SK-N-SH (cell line): Measurements from ENCODE around the gene PES1. TPM values are rescaled to one million over a fixed set of nuclear protein-coding genes. Genes with fewer than 3 reads are reported as not detected.

Source experiments
- CTCF ChIA-PET: fragments of 300-600, 350-600 bp; formaldehyde crosslinking; extraction: SDS; loops from one replicate; lab custom pipeline; 2021; lab: Yijun Ruan, JAX
- POLR2A ChIA-PET: fragments of 350-600 bp; sonication (Branson Sonifier 250); formaldehyde crosslinking; extraction: SDS; loops from one replicate; lab custom pipeline; 2020; ENCODE audit warnings: antibody characterized with exemption, inconsistent platforms; lab: Yijun Ruan, JAX
- DNase-seq: peaks from one replicate; pipeline ENCODE4 v3.0.0; 2012
- H2AFZ ChIP-seq: fragments of 200-600 bp; sonication (generic); 2 replicates; pipeline ENCODE4 v1.8.1; 2016; ENCODE audit warnings: antibody characterized with exemption, mild to moderate bottlenecking, low read depth
- H3F3A ChIP-seq: fragments of 200-600 bp; sonication (generic); replicated peaks from 2 replicates; pipeline ENCODE3; 2016; ENCODE audit warnings: antibody characterized with exemption, mild to moderate bottlenecking; ENCODE audit not compliant: insufficient read depth
- H3K27ac ChIP-seq, 2 experiments: fragments of 200-500 bp in 1 of 2; fragments of 200-600 bp in 1 of 2; sonication (Bioruptor generic) in 1 of 2; sonication (generic), shearing (Covaris generic) in 1 of 2; 2 replicates each; pipeline versions ENCODE4 v1.5.1 to v1.6.1; 2014 to 2016; ENCODE audit warnings: low read depth in 2 of 2, inconsistent platforms in 1 of 2, low read length in 1 of 2, mild to moderate bottlenecking in 1 of 2, mixed read lengths in 1 of 2
- H3K27me3 ChIP-seq: fragments of 200-600 bp; sonication (generic), shearing (Covaris generic); 2 replicates; pipeline ENCODE4 v1.6.1; 2016; ENCODE audit warnings: mixed run types; ENCODE audit not compliant: insufficient read depth
- H3K36me3 ChIP-seq, 2 experiments: fragments of 200-500 bp in 1 of 2; fragments of 200-600 bp in 1 of 2; sonication (Bioruptor generic) in 1 of 2; sonication (generic) in 1 of 2; replicated peaks in 1 of 2; 2 replicates each; pipeline versions ENCODE3 to v1.5.1; 2014 to 2016; ENCODE audit warnings: low read length in 1 of 2, mild to moderate bottlenecking in 1 of 2; ENCODE audit not compliant: insufficient read depth in 2 of 2, control insufficient read depth in 1 of 2
- H3K4me1 ChIP-seq, 2 experiments: fragments of 200-500 bp in 1 of 2; fragments of 200-600 bp in 1 of 2; sonication (Bioruptor generic) in 1 of 2; sonication (generic), shearing (Covaris generic) in 1 of 2; 2 replicates each; pipeline versions ENCODE4 v1.5.1 to v1.6.1; 2014 to 2016; ENCODE audit warnings: low read depth in 1 of 2, low read length in 1 of 2, mixed run types in 1 of 2; ENCODE audit not compliant: insufficient read depth in 2 of 2, control insufficient read depth in 1 of 2
- H3K4me2 ChIP-seq: fragments of 200-600 bp; sonication (generic), shearing (Covaris generic); 2 replicates; pipeline ENCODE4 v1.6.1; 2017; ENCODE audit warnings: mixed run types
- H3K4me3 ChIP-seq, 2 experiments: fragments of 200-500 bp in 1 of 2; fragments of 200-600 bp in 1 of 2; sonication (Bioruptor generic) in 1 of 2; sonication (generic), shearing (Covaris generic) in 1 of 2; 2 replicates each; pipeline versions ENCODE4 v1.5.1 to v1.8.1; 2014 to 2016; ENCODE audit warnings: low read depth in 2 of 2, inconsistent platforms in 1 of 2, low read length in 1 of 2, mild to moderate bottlenecking in 1 of 2, mixed read lengths in 1 of 2, moderate library complexity in 1 of 2
- H3K79me2 ChIP-seq: fragments of 200-600 bp; sonication (generic); 2 replicates; pipeline ENCODE4 v1.8.1; 2017; ENCODE audit warnings: mild to moderate bottlenecking; ENCODE audit not compliant: insufficient read depth
- H3K9ac ChIP-seq: fragments of 200-600 bp; sonication (generic); 2 replicates; pipeline ENCODE4 v1.6.1; 2017; ENCODE audit warnings: mixed run types
- H3K9me2 ChIP-seq: fragments of 200-600 bp; sonication (generic); 2 replicates; pipeline ENCODE4 v1.6.1; 2017; ENCODE audit warnings: mixed run types
- H3K9me3 ChIP-seq: fragments of 200-600 bp; sonication (generic); 2 replicates; pipeline ENCODE4 v1.6.1; 2017; ENCODE audit warnings: mixed run types, mild to moderate bottlenecking, moderate library complexity
- H4K20me1 ChIP-seq: fragments of 200-600 bp; sonication (generic); 2 replicates; pipeline ENCODE4 v1.6.1; 2017; ENCODE audit warnings: mild to moderate bottlenecking, mixed run types; ENCODE audit not compliant: insufficient read depth
- CHD2 ChIP-seq: fragments of 150-350 bp; IDR thresholded peaks from 2 replicates; pipeline ENCODE4 v1.6.1; 2018; ENCODE audit warnings: low read length; ENCODE audit not compliant: partially characterized antibody
- CTCF ChIP-seq: fragments of 200-600 bp; sonication (generic); IDR thresholded peaks from 2 replicates; pipeline ENCODE4 v1.6.1; 2017; ENCODE audit warnings: antibody characterized with exemption, mild to moderate bottlenecking, moderate library complexity
- ELF1 ChIP-seq: IDR thresholded peaks from 2 replicates; pipeline ENCODE4 v1.4.0; 2012
- EZH2phosphoT487 ChIP-seq: fragments of 200-600 bp; sonication (generic); IDR thresholded peaks from 2 replicates; pipeline ENCODE4 v1.6.1; 2017; ENCODE audit warnings: low read depth, mixed run types, mild to moderate bottlenecking, antibody characterized with exemption, moderate library complexity, borderline replicate concordance
- FOXJ3 ChIP-seq: sonication (generic); formaldehyde crosslinking; IDR thresholded peaks from 2 replicates; pipeline ENCODE4 v1.5.1; 2020; ENCODE audit warnings: mild to moderate bottlenecking, missing genetic modification reagents
- GABPA ChIP-seq: IDR thresholded peaks from 2 replicates; pipeline ENCODE4 v1.4.0; 2012; ENCODE audit warnings: low read depth, mild to moderate bottlenecking
- GATA2 ChIP-seq: sonication (generic); formaldehyde crosslinking; IDR thresholded peaks from 2 replicates; pipeline ENCODE4 v1.5.0; 2020; ENCODE audit warnings: mild to moderate bottlenecking, missing genetic modification reagents
- MXI1 ChIP-seq: IDR thresholded peaks from 2 replicates; pipeline ENCODE4 v1.6.1; 2012; ENCODE audit warnings: mild to moderate bottlenecking, low read depth, low read length, improper control_type of control experiment
- RAD21 ChIP-seq: IDR thresholded peaks from 2 replicates; pipeline ENCODE4 v1.6.1; 2012; ENCODE audit warnings: mild to moderate bottlenecking, low read length
- RFX5 ChIP-seq: IDR thresholded peaks from 2 replicates; pipeline ENCODE4 v1.6.1; 2012; ENCODE audit warnings: mild to moderate bottlenecking, improper control_type of control experiment, low read length
- SIN3A ChIP-seq: IDR thresholded peaks from 2 replicates; pipeline ENCODE4 v1.6.1; 2012; ENCODE audit warnings: low read depth, mild to moderate bottlenecking, low read length, moderate library complexity, borderline replicate concordance
- SMC3 ChIP-seq: IDR thresholded peaks from 2 replicates; pipeline ENCODE4 v1.6.1; 2012; ENCODE audit warnings: low read depth, low read length, improper control_type of control experiment
- TCF12 ChIP-seq: IDR thresholded peaks from 2 replicates; pipeline ENCODE4 v1.4.0; 2012
- TEAD4 ChIP-seq: IDR thresholded peaks from 2 replicates; pipeline ENCODE4 v1.4.0; 2012; ENCODE audit warnings: mild to moderate bottlenecking, borderline replicate concordance; ENCODE audit not compliant: insufficient read depth
- USF2 ChIP-seq: fragments of 150-350 bp; IDR thresholded peaks from 2 replicates; pipeline ENCODE4 v1.6.1; 2017; ENCODE audit warnings: antibody characterized with exemption, low read length, low read depth, borderline replicate concordance
- YY1 ChIP-seq: IDR thresholded peaks from 2 replicates; pipeline ENCODE4 v1.4.0; 2012; ENCODE audit warnings: low read depth, mild to moderate bottlenecking
- WGBS: methylation state at CpG from one replicate; pipeline ENCODE4 v1.1.6; 2017; ENCODE audit warnings: low lambda C conversion rate; 5-methylcytosine and 5-hydroxymethylcytosine counted together
- polyA plus RNA-seq, 3 experiments: library from polyadenylated mRNA; depleted of rRNA; stranded (reverse); fragments of >200 nt; gene quantifications; 2 replicates each; pipeline ENCODE4 v1.2.3, GENCODE V29; 2012
- TF ChIP-seq, protein P1 (sequence below): IDR thresholded peaks from 2 replicates; pipeline ENCODE4 v1.4.0; 2012; ENCODE audit warnings: low read depth, borderline replicate concordance

The PES1 gene
- polyA plus RNA-seq, 1 of the 3 experiments (the other 2 are of a cell fraction) = 109 TPM

- CTCF ChIA-PET = interaction anchor here (0.7 to 4.1 kb wide), 18 partner anchors 10 to 283 kb away, joined by 3 to 24 read pairs (median 4); partner anchors contain the start of genes PES1 and SLC35E4
- Histone ChIP-seq H3K4me3 (no peak overlapping the region), H3K4me2 (no peak overlapping the region), H3K9me2 (no peaks in the 10 kb centered on the region), H3F3A (peaks cover 4% of the 10 kb centered on the region), H3K79me2 (no peaks in the 10 kb centered on the region), H3K27ac (no peak overlapping the region), H3K9ac (no peak overlapping the region), H3K9me3 (no peaks in the 10 kb centered on the region), H2AFZ (peak overlapping the region; percentile 94), H3K4me1 (peaks cover 10 to 15% of the 10 kb centered on the region in 2 experiments; a peak in 2 of 4 replicates), H3K36me3 (no peaks in the 10 kb centered on the region), H4K20me1 (no peaks in the 10 kb centered on the region), H3K27me3 (no peaks in the 10 kb centered on the region)
- POLR2A ChIA-PET = interaction anchor here (1.1 kb wide), 1 partner anchor 14 kb away, joined by 3 read pairs; the partner anchor contains the start of gene PES1
- 0 out of 2 replicates have a peak, but pooled peaks have one; percentile 27 for TF ChIP-seq RAD21
- 0 out of 2 replicates have a peak, but pooled peaks have one; percentile 15 for TF ChIP-seq GABPA
- peak; percentile 75 for TF ChIP-seq CTCF
- TF ChIP-seq SMC3 = peak; percentile 33; the same call in 1 of the 2 replicates
- 0 out of 2 replicates have a peak, but pooled peaks have one; percentile 24 for TF ChIP-seq ELF1
- TF ChIP-seq EZH2phosphoT487 = no peak
- TF ChIP-seq MXI1 = 0 out of 2 replicates have a peak, but pooled peaks have one; percentile 38
- no peak for TF ChIP-seq GATA2 (CRISPR knock-in tag)
- 39% methylated on average over 9 of the region's 9 CpGs for WGBS
- DNase-seq = peak; percentile 77
These were observed 13.9 kb upstream of the PES1 start for GRCh38 chr22:30605449-30606110.

- WGBS = 95% methylated on average over 2 of the region's 2 CpGs
- POLR2A ChIA-PET = no interaction called here
- DNase-seq = no peak
- no peaks in the 10 kb centered on the region for H3K9me2 ChIP-seq
- TF ChIP-seq SIN3A = no peak
- no peak for TF ChIP-seq SMC3
- TF ChIP-seq CHD2 = no peak
- TF ChIP-seq FOXJ3 = no peak
- no peak for TF ChIP-seq MXI1
- TF ChIP-seq, protein P1, sequence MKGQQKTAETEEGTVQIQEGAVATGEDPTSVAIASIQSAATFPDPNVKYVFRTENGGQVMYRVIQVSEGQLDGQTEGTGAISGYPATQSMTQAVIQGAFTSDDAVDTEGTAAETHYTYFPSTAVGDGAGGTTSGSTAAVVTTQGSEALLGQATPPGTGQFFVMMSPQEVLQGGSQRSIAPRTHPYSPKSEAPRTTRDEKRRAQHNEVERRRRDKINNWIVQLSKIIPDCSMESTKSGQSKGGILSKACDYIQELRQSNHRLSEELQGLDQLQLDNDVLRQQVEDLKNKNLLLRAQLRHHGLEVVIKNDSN = no peak
- no peak for TF ChIP-seq CTCF
- TF ChIP-seq EZH2phosphoT487 = no peak
- no peak for TF ChIP-seq RFX5
- no peak for TF ChIP-seq GABPA
- no peak for TF ChIP-seq USF2
- no peak for TF ChIP-seq YY1
- no peak for TF ChIP-seq TEAD4
- TF ChIP-seq TCF12 = no peak
- no peaks in the 10 kb centered on the region for H3K36me3 ChIP-seq
- no peaks in the 10 kb centered on the region for H3K9me3 ChIP-seq
- no peak overlapping the region for H3K4me2 ChIP-seq
- no peak overlapping the region for H3K27ac ChIP-seq
- CTCF ChIA-PET = interaction anchor here (1.0 to 1.4 kb wide), 5 partner anchors 13 to 150 kb away, joined by 3 to 6 read pairs (median 4); partner anchors contain the start of gene PES1
- H2AFZ ChIP-seq = no peak overlapping the region
- no peaks in the 10 kb centered on the region for H3K27me3 ChIP-seq
- peaks cover 4% of the 10 kb centered on the region for H3F3A ChIP-seq
- H3K4me3 ChIP-seq = no peak overlapping the region
- no peaks in the 10 kb centered on the region for H4K20me1 ChIP-seq
- H3K9ac ChIP-seq = no peak overlapping the region
- H3K79me2 ChIP-seq = no peaks in the 10 kb centered on the region
- H3K4me1 ChIP-seq = peaks cover 10 to 15% of the 10 kb centered on the region in 2 experiments; a peak in 2 of 4 replicates
These were observed 13.0 kb upstream of the PES1 start for GRCh38 chr22:30604723-30605122.
